Measurements from ENCODE around the gene IL1B.

IL1B gene

DNA sequence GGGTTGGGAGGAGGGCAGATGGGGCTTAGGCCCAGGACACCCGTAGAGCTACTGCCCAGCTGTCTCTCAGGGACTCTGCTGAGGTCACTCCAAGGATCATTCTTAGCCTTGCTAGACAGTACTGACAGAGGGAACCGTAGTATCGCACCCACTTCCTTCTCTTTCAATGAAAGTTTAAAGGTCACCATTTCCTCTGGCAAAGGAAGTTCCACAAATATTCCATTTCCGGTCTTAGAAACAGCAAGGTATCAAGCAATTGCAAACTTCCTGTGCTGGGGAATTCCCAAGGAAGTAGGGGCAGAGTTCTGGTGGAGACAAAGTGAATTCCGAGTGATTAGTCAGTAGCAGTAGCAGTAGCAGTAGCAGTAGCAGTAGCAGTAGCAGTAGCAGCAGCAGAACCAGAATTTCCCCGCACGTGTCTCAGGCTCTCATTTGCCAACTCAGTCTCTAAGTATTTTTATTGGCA is 24.7 kb downstream of the IL1B start:
- intact Hi-C loops (cut with DNase I), result no loop called here

GRCh38 chr2:112811276-112811831 is 25.2 kb downstream of the IL1B start:
- DNase-seq, result no peak
- intact Hi-C loops (cut with DNase I), result no loop called here

More for the DNA sequence above, 24.7 kb downstream of the IL1B start:
- no peak for DNase-seq

- intact Hi-C loops (cut with DNase I), result no loop called here
Observed at GRCh38 chr2:112809112-112809511, 27.5 kb downstream of the IL1B start.

GRCh38 chr2:112807233-112807807 is 29.3 kb downstream of the IL1B start:
- intact Hi-C loops (cut with DNase I), result no loop called here

More at GRCh38 chr2:112809112-112809511, 27.5 kb downstream of the IL1B start:
- DNase-seq, result no peak

GRCh38 chr2:112805542-112805941 is 31.0 kb downstream of the IL1B start:
- intact Hi-C loops (cut with DNase I), result no loop called here

More at GRCh38 chr2:112807233-112807807, 29.3 kb downstream of the IL1B start:
- DNase-seq, result no peak

GRCh38 chr2:112803691-112804521 is 32.7 kb downstream of the IL1B start:
- intact Hi-C loops (cut with DNase I), result no loop called here
- DNase-seq, result no peak

More at GRCh38 chr2:112805542-112805941, 31.0 kb downstream of the IL1B start:
- no peak for DNase-seq

GRCh38 chr2:112800881-112801583 is 35.5 kb downstream of the IL1B start:
- DNase-seq, result no peak
- intact Hi-C loops (cut with DNase I), result no loop called here

DNA sequence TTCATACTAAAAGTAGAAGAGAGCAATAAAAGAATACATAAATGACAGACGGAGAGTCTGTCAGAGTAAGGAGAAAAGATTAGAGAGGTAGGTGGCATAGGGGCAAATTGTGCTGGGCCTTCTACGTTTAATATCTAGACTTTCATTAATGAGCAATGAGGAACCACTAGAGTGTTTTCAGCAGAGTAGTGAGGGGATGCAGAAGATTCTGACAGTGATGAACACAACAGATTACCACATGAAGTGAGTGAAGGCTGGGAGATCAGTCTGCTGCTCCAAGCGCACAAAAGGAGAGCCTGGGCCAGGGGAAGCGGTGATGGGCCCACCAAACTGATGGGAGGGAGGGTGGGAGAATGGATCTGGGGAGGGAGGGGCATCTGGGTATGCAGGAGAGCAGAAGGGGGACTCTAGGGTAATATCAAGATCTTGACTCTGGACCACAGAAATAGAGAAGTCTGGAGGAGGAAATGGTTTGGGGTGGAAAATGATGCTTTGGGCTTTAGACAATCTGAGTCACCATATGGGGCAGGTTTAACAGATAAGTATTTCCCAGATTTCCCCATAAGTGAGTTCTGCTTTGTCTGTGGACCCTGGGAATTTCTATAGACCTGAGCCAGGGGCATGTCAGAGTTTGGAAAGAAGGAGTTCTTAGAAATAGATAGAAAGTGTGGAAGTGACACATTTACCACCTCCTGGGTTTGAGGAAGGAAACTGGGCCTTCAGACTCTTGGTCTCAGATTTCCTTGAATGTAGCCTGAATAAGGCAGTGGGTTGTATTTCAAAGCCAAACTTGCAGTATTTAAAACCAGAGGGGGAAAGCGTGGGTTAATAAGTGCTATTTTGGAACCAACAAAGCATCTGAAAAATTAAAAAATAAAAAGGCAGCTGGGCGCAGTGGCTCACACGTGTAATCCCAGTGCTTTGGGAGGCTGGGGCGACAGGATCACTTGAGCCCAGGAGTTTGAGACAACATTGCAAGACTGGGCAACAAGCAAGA is 37.3 kb downstream of the IL1B start:
- intact Hi-C loops (cut with DNase I), result no loop called here
- DNase-seq, result no peak

- intact Hi-C loops (cut with DNase I), result no loop called here
- no peak for DNase-seq
Observed at GRCh38 chr2:112796486-112796885, 40.1 kb downstream of the IL1B start.

DNA sequence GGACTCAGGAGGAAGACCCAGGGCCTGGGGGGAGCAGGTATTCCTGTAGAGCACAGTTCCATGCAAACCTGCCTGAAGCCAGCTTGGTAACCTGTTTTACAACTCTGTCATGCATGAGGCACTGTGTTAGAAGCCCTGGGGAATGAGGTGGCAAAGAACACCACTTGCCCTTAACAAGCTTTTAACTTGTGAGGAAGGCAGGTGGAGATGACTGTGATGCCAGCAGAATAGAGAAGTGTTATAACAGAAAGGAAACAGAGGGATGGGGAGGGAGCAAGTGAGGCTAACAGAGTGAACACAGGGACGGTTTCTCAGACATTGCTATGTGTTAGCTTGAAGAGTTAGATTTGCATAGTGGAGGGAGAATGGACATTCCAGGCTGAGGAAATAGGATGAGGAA is 40.8 kb downstream of the IL1B start:
- no peak for DNase-seq
- intact Hi-C loops (cut with DNase I), result no loop called here

- no peak for DNase-seq
- intact Hi-C loops (cut with DNase I), result no loop called here
Observed at GRCh38 chr2:112794841-112795240, 41.7 kb downstream of the IL1B start.

GRCh38 chr2:112794131-112794733 is 42.3 kb downstream of the IL1B start:
- DNase-seq, result no peak
- intact Hi-C loops (cut with DNase I), result no loop called here

DNA sequence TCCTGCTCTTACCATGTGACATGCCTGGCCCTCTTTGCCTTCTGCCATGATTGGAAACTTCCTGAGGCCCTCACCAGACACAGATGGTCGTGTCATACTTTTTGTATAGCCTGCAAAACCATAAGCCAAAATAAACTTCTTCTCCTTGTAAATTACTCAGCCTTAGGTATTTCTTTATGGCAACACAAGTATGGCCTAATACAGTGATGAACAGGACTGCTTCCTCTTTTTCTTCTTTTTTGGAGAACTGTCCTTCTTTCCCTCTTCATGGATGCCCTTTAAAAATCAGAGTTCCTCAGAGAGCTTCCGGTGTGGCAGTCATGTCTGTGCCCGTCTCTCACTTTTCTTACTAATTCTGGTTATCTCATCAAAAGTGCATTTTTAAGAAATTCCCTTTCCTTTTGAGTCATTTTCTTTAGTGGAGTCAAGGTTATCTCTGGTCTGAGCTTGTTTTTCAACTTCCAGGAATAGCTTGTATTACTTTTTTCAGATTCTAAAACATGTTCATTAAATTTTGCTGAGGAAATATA is 43.1 kb downstream of the IL1B start:
- intact Hi-C loops (cut with DNase I), result no loop called here
- DNase-seq, result no peak

DNA sequence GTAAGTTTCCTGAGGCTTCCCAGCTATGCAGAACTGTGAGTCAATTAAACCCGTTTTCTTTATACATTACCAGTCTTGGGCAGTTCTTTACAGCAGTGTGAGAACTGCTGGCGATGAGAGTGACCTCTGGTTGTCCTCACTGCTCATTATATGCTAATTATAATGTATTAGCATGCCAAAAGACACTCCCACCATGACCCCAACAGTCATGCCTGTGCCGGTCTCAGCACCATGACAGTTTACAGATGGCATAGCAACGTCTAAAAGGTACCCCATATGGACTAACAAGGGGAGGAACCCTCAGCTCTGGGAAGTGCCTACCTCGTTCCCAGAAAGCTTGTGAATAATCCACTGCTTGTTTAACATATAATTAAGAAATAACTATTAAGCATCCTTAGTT is 44.2 kb downstream of the IL1B start:
- no peak for DNase-seq
- intact Hi-C loops (cut with DNase I), result no loop called here

DNA sequence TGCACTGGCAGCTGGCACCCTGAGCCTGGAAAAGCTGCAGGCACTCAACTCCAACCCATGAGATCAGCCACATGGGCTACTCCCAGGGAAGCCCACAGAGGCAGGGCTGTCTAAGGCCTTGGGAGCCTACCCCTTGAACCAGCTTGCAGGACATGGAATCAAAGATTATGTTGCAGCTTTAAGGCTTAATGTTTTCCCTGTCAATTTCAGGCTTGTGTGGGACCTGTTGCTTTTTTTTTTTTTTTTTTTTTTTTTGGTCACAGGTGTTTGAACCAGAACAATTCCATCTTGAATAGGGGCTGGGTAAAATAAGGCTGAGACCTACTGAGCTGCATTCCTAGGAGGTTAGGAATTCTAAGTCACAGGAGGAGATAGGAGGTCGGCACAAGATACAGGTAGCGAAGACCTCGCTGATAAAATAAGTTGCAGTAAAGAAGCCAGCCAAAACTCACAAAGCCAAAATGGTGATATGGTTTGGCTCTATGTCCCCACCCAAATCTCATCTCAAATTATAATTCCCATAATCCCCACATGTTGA is 44.8 kb downstream of the IL1B start:
- no peak for DNase-seq
- intact Hi-C loops (cut with DNase I), result no loop called here

DNA sequence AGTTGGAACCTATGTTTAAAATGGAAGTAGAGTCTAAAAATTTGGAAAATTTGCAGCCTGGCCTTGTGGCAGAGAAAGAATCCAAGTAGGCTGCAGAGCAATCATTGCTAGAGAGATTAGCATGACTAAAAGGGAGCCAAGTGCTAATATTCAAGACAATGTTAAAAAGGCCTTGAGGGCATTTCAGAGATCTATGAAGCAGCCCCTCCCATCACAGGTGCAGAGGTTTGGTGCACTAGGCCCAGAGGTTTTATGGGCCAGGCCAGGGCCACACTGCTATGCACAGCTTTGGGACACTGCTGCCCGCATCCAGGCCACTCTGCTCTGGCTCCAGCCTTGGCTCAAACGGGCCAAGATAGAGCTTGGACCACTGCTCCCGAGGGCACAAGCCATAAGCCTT is 45.6 kb downstream of the IL1B start:
- no peak for DNase-seq
- intact Hi-C loops (cut with DNase I), result no loop called here

GRCh38 chr2:112790305-112790704 is 46.3 kb downstream of the IL1B start:
- DNase-seq, result no peak
- intact Hi-C loops (cut with DNase I), result no loop called here

GRCh38 chr2:112789186-112789585 is 47.4 kb downstream of the IL1B start:
- no peak for DNase-seq
- intact Hi-C loops (cut with DNase I), result no loop called here

GRCh38 chr2:112788653-112789052 is 47.9 kb downstream of the IL1B start:
- DNase-seq, result no peak
- intact Hi-C loops (cut with DNase I), result no loop called here
